Stimulated activated CD4-positive, alpha-beta T cell treated with anti-CD3 and anti-CD28 coated beads, Interleukin-12 subunit alpha, Interleukin-12 subunit beta, amount 100 ng/mL, for 48 hours (primary cell): ENCODE data around the gene METTL1.

ENCODE experiments used
- DNase-seq, 3 donors: peaks; one replicate each; pipeline ENCODE4 v3.0.0-alpha.2; 2020; ENCODE audit warnings: low read depth in 2 of 3, low spot score in 1 of 3

METTL1 gene

DNA sequence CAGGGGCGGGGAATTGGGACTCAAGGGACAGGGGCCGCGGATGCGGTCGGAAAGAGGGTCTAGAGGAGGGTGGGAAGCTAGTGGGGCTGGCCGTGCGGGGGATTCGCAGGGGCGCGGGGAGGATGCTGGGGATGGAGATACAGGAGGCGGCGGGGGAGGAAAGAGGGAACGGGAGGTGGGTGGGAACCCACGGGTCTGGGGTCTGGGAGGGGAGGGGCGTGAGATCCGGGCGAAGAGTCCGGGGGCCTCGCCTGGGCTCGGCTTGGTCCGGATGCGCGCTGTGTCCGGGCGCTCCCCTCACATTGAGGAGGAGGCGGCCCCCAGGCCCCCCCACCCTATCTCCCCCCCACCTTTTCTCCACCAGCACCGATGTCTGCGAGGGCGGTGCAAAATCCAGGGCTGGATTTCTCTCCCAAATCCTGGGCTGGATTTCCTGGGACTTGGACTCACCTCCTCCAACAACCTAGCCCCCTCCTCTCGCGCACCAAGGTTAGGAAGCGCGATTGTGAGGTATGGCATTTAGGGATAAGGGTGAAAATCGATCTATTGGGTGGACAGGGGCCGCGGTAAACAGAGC, 33.2 kb downstream of the METTL1 start, which contains the start of gene AGAP2:
AGAP2 (minus strand) TSS at position 82 of the 577 bp plus-strand sequence. CDS start 496 bp downstream, outside the sequence.
- no peak for DNase-seq

DNA sequence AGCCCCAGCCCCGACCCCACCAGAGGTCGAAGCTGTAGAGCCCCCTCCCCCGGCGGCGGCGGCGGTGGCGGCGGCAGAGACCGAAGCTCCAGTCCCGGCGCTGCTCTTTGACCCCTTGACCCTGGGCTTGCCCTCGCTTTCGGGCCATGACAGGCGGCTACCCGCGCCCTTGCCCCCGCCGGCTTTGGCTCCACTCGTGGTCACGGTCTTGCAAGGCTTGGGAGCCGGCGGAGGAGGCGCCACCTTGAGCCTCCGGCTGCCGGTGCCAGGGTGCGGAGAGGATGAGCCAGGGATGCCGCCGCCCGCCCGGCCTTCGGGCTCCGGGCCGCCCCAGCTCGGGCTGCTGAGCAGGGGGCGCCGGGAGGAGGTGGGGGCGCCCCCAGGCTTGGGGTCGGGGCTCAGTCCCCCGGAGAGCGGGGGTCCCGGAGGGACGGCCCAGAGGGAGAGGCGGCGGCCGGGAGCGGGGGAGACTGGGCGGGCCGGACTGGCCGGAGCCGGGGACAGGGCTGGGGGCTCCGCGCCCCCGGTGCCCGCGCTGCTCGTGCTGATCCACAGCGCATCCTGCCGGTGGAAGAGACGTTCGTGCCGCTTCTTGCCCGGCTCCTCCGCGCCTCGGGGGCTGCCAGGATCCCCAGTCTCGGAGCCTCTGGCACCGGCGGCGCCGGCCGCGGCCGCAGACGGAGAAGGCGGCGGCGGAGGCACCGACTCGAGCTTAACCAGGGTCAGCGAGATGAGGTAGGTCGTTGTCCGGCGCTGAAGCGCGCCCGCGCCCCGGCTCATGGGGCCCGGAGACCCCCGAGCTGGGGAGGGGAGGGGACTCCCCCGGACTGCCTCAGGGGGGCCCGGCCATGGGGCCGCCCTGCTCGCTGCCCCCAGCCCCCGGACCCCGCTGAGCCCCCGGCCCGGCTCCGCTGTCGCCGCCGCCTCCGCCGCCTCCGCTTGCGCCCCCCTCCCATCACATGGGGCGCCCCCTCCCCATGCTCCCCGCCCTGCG, 34.1 kb downstream of the METTL1 start:
- DNase-seq, result no peak

- DNase-seq, result no peak
Observed at GRCh38 chr12:57736741-57737466, 35.0 kb downstream of the METTL1 start.

DNA sequence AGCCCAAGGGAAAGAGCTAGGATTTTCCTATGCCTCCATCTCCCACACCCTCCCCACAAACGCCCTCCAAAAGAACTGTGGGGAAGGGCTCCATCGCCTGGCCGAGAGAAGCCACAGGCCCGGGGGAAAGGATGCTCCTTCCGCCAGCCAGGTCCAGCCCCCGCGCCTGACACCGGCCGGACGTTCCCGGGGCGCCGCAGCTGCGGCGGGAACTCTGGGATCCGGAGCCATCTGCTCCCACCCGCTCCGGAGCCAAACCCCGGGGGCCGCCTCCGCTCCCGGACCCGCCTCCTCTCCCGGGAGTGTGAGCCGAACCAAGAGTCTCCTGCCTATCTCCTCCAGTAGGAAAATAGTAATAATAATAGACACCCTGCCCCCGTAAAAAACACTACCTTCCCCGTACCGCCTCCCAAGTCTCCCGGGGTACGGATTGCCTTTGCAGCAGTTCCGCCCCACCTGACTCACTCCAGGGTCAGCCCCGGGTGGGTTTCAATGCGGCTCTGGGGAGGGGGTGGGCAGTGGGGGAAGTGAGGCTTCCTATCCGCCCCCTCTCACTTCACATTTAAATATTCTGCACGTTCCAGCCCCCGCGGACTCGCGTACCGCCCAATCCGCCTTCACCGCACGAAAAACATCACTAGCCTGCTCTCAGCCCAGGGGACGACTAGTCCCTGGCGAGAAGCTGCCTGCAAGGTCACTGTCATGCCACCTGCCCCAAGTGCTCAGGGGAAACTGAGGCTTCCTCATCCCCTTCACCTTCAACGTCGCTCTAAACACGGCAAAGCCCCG, 35.8 kb downstream of the METTL1 start:
- DNase-seq, result no peak

DNA sequence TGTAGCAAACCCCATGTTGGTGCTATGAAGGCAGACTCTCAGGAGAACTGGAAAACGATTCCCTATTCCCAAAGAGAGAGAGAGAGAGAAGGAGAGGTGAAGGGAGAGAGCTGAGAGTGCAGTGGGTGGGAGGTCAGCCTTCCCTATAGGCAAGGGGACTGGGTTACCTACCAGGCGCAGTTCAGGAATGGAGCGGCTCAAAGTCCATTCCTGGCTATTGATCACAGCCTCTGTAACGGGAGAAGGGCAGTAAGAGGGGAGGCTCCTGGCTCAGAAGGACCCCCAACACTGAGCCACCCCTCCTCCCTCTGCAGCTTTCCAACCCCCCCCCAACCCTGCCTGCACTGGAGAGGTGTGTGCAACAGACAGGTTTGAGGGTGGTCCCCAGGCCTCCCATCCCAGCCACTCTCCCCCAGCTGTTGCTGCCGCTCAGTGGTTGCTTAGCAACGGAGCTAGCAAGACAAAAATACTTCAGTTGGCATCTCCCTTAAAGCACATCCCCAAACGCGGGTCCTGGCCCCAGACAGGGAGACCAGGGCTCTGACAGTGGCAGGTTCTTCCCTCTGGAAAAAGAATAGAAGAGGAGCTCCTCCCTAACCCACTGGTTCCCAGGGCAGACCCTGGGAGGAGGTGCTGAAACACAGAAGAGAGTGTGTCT, 36.6 kb downstream of the METTL1 start:
- DNase-seq, result no peak

GRCh38 chr12:57734591-57734990, 37.3 kb downstream of the METTL1 start:
- no peak for DNase-seq

- DNase-seq, result no peak
Observed at GRCh38 chr12:57733928-57734327, 38.0 kb downstream of the METTL1 start.

GRCh38 chr12:57732726-57733593, 38.9 kb downstream of the METTL1 start:
- no peak for DNase-seq

DNA sequence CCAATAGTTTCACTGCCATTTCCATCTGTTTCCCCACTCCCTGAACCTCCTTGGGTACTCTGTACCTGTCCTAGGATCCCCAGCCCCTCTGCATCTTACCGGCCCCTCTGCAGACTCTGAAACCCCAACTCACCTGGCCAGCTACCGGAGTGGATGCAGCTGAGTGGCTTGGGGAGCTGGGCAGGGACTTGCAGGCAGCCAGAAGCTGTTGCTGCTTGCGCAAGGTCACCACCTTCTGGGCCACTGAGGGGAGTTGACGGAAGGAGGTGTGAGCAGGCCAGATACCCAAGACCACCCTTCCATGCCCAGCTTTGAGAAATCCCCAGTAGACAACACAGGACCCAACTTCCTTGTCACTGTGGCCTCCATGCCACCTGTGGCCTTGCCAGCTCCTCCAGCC, 39.6 kb downstream of the METTL1 start:
- DNase-seq, result no peak

DNA sequence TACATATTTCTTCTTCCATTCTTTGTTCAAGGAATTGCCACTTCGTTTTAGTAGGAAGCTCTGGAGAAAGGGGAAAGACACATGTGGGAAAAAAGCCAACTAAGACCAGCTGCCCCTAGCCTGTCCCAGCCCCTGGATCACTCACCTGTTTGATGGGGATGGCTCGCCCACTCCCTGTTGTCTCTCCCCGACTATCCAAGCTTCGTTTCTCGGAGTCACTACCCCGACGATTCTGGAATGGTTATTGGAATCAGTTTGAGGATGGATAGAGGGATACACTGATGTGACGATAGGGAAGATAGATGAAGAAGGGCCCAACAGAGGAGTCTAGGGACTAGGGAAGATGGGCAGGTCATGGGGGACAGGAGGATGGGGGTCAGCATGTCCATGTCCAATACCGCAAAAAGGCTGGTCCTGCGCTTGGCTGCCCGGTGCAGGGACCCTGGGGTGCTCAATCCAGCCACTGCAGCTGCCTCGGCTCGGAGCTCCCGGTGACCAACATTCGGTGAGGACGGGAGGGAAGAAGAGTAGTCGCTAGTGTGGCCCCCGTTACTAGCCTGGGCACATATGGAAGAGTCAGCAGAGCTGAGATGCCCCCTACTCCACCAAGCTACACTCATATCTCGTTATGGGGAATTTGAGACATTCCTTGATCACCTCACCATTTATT, 40.4 kb downstream of the METTL1 start:
- no peak for DNase-seq

- no peak for DNase-seq
Observed at GRCh38 chr12:57730336-57731067, 41.4 kb downstream of the METTL1 start.

GRCh38 chr12:57729321-57729844, 42.5 kb downstream of the METTL1 start:
- no peak for DNase-seq

GRCh38 chr12:57727758-57728395, 44.0 kb downstream of the METTL1 start:
- DNase-seq, result no peak

DNA sequence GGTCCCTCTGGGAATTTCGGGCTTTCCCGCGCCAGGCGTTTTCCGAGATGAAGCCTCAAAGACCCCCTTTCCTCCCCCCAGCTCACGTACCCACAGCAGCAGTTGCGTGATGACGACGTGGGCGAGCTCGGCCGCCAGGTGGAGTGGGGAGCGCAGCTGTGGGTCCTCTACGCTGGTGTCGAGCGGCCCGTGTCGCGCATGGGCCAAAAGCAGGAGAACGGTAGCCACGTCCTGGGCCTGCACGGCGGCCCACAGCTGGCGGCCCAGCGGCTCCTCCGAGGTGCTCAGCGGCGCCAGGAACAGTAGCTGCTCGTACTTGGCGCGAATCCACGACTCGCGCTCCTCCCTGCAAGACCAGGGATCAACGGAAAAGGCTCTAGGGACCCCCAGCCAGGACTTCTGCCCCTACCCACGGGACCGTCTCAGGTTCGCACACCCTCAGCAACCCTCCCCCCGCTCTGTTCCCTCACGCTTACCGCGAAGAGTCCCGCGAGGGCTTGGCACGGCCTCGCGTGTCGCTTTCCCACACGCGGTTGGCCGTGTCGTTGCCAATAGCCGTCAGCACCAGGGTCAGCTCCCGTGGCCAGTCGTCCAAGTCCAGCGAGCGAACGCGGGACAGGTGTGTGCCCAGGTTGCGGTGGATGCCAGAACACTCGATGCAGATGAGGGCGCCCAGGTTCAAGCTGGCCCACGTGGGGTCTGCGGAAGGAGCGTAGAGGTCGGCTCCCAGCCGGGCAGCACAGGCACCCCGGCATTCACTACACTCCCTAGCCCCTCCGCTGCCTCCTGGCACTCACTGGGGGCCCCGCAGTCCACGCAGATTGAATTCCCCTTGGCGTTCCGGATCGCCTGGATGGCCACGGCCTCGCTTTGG, 44.8 kb downstream of the METTL1 start:
- DNase-seq, result no peak

DNA sequence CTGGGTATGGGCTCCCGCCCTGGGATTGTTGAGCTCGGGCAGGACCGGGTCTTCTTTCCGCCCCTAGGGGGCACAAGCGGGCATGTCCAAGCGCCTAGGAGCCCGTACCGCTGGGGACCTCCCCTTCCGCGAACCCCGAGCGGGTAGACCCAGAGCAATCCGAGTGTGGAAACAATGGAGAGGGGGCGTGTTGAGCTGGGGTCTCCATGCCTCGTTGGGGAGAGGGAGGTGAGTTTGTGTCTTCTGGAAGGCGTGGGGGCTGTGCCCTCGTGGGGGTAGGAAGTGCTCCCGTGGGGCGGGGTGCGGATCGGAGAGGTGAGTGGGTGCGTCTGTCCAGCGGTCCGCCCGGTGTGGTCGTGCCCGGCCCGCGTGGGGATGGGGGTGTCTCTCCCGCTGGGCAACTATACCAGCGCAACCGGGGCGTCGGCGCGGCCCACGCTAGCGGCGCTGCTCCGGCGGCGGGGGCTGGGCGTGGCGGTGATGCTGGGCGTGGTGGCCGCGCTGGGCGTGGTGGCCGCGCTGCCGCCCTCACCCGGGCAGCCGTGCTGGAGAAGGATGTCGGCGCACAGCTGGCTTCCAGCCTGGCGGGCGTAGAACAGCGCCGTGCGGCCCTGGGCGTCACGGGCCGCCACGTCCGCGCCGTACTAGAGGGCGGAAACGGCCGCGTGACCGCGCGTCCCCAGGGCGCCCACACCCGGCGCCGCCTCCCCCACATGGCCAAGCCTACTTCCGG, 45.6 kb downstream of the METTL1 start:
- no peak for DNase-seq

- no peak for DNase-seq
Observed at GRCh38 chr12:57725851-57726150, 46.1 kb downstream of the METTL1 start.
